Esophagus squamous epithelium (tissue), 4 donors: ENCODE data around the gene SSX2IP.

ENCODE experiments used
- CTCF ChIP-seq, 6 experiments: fragments of 450-650 bp in 4 of 6; fragments of 200-600 bp in 2 of 6; sonication (generic) in 2 of 6; IDR thresholded peaks; one replicate each; pipeline ENCODE4 v1.5.1; 2016 to 2019; ENCODE audit warnings: antibody characterized with exemption in 6 of 6, mild to moderate bottlenecking in 4 of 6, moderate library complexity in 4 of 6
- POLR2A ChIP-seq, 4 donors: fragments of 450-650 bp; IDR thresholded peaks; one replicate each; pipeline ENCODE4 v1.6.1; 2017; ENCODE audit warnings: antibody characterized with exemption in 4 of 4, mild to moderate bottlenecking in 4 of 4, moderate library complexity in 3 of 4

GRCh38 chr1:84736944-84737343, 46.7 kb upstream of the SSX2IP start:
- TF ChIP-seq CTCF (IDR thresholded peaks at IDR 0.05): no peak
- TF ChIP-seq POLR2A (IDR thresholded peaks at IDR 0.05): no peak
